ENCODE data around the gene DCAF5. TPM values are rescaled to one million over a fixed set of nuclear protein-coding genes. Genes with fewer than 3 reads are reported as not detected.
A peak's percentile ranks its signal among the peaks of the same experiment; 100 is the strongest.
"Not testable (repeated sequence)": the region's sequence is repeated elsewhere in the genome, so short reads cannot be mapped to it uniquely, and the experiment has no call there.

Gene DCAF5
- total and polyA plus RNA-seq, 5 donors, result 22.5 to 53.6 (median 46.8) TPM

- Histone ChIP-seq H3K4me1 (ENCODE audit: control insufficient read depth, insufficient read depth, low read length) (peaks cover 2% of the 10 kb centered on the region), H3K27ac (ENCODE audit: low read length) (no peak overlapping the region), H3K9me3 (ENCODE audit: control insufficient read depth, low read length) (no peaks in the 10 kb centered on the region), H3K27me3 (ENCODE audit: control insufficient read depth, insufficient read depth) (no peaks in the 10 kb centered on the region), H3K4me3 (ENCODE audit: low read length) (no peak overlapping the region)
- 67% methylated on average over 2 of the region's 2 CpGs for WGBS
- DNase-seq (no peak), ATAC-seq (no peak)
- intact Hi-C loops (cut with DNase I), result no loop called here
These were observed 84.0 kb downstream of the DCAF5 start for GRCh38 chr14:69068744-69069421.

GRCh38 chr14:69066396-69067171 lies 86.3 kb downstream of the DCAF5 start:
- ATAC-seq (no peak), DNase-seq (no peak)
- H3K9me3 ChIP-seq (ENCODE audit: control insufficient read depth, low read length), result no peaks in the 10 kb centered on the region
- 83% methylated on average over 3 of the region's 3 CpGs for WGBS
- intact Hi-C loops (cut with DNase I), result no loop called here
- no peak overlapping the region for H3K27ac ChIP-seq (ENCODE audit: low read length)
- no peaks in the 10 kb centered on the region for H3K27me3 ChIP-seq (ENCODE audit: control insufficient read depth, insufficient read depth)
- H3K4me1 ChIP-seq (ENCODE audit: control insufficient read depth, insufficient read depth, low read length), result peaks cover 2% of the 10 kb centered on the region
- no peak overlapping the region for H3K4me3 ChIP-seq (ENCODE audit: low read length)

GRCh38 chr14:69065934-69066333 lies 87.0 kb downstream of the DCAF5 start:
- H3K4me1 ChIP-seq (ENCODE audit: control insufficient read depth, insufficient read depth, low read length); H3K4me3 ChIP-seq (ENCODE audit: low read length); H3K9me3 ChIP-seq (ENCODE audit: control insufficient read depth, low read length); intact Hi-C loops (cut with DNase I); H3K27ac ChIP-seq (ENCODE audit: low read length); H3K27me3 ChIP-seq (ENCODE audit: control insufficient read depth, insufficient read depth); ATAC-seq; DNase-seq: not testable (repeated sequence)
- 98% methylated on average over 4 of the region's 4 CpGs for WGBS

GRCh38 chr14:69064596-69064995 lies 88.3 kb downstream of the DCAF5 start:
- intact Hi-C loops (cut with DNase I), result no loop called here
- no peaks in the 10 kb centered on the region for H3K9me3 ChIP-seq (ENCODE audit: control insufficient read depth, low read length)
- ATAC-seq (no peak), DNase-seq (no peak)
- no peak overlapping the region for H3K4me3 ChIP-seq (ENCODE audit: low read length)
- H3K27me3 ChIP-seq (ENCODE audit: control insufficient read depth, insufficient read depth), result no peaks in the 10 kb centered on the region
- H3K4me1 ChIP-seq (ENCODE audit: control insufficient read depth, insufficient read depth, low read length), result peaks cover 3% of the 10 kb centered on the region
- H3K27ac ChIP-seq (ENCODE audit: low read length), result no peak overlapping the region

GRCh38 chr14:69059658-69060623 lies 93.0 kb downstream of the DCAF5 start:
- DNase-seq, result peak in 2 of 3 donors; percentile 59 to 68
- Histone ChIP-seq H3K4me3 (ENCODE audit: low read length) (no peak overlapping the region), H3K27me3 (ENCODE audit: control insufficient read depth, insufficient read depth) (no peaks in the 10 kb centered on the region), H3K4me1 (ENCODE audit: control insufficient read depth, insufficient read depth, low read length) (peaks cover 6% of the 10 kb centered on the region), H3K27ac (ENCODE audit: low read length) (peak overlapping the region; percentile 53), H3K9me3 (ENCODE audit: control insufficient read depth, low read length) (no peaks in the 10 kb centered on the region)
- intact Hi-C loops (cut with DNase I), result no loop called here
- WGBS, result 60% methylated on average over 8 of the region's 8 CpGs
- ATAC-seq, result peak; percentile 85 to 94

GRCh38 chr14:69055999-69056788 lies 96.7 kb downstream of the DCAF5 start:
- intact Hi-C loops (cut with DNase I), result no loop called here
- no peak for ATAC-seq
- WGBS, result 36% methylated on average over 3 of the region's 3 CpGs
- no peak for DNase-seq
- H3K27ac ChIP-seq (ENCODE audit: low read length), result peak overlapping the region; percentile 28
- no peaks in the 10 kb centered on the region for H3K9me3 ChIP-seq (ENCODE audit: control insufficient read depth, low read length)
- no peaks in the 10 kb centered on the region for H3K27me3 ChIP-seq (ENCODE audit: control insufficient read depth, insufficient read depth)
- peaks cover 16% of the 10 kb centered on the region for H3K4me1 ChIP-seq (ENCODE audit: control insufficient read depth, insufficient read depth, low read length)
- H3K4me3 ChIP-seq (ENCODE audit: low read length), result no peak overlapping the region

GRCh38 chr14:69055125-69055524 lies 97.8 kb downstream of the DCAF5 start:
- intact Hi-C loops (cut with DNase I), result no loop called here
- Histone ChIP-seq H3K4me3 (ENCODE audit: low read length) (no peak overlapping the region), H3K27ac (ENCODE audit: low read length) (no peak overlapping the region), H3K9me3 (ENCODE audit: control insufficient read depth, low read length) (no peaks in the 10 kb centered on the region), H3K27me3 (ENCODE audit: control insufficient read depth, insufficient read depth) (no peaks in the 10 kb centered on the region), H3K4me1 (ENCODE audit: control insufficient read depth, insufficient read depth, low read length) (peaks cover 17% of the 10 kb centered on the region)
- ATAC-seq (no peak), DNase-seq (peak in 1 of 3 donors; percentile 27)
- 95% methylated on average over 21 of the region's 21 CpGs for WGBS

GRCh38 chr14:69054030-69054429 lies 98.9 kb downstream of the DCAF5 start:
- intact Hi-C loops (cut with DNase I), result no loop called here
- H3K27ac ChIP-seq (ENCODE audit: low read length), result no peak overlapping the region
- no peak for ATAC-seq
- no peak overlapping the region for H3K4me3 ChIP-seq (ENCODE audit: low read length)
- H3K27me3 ChIP-seq (ENCODE audit: control insufficient read depth, insufficient read depth), result no peaks in the 10 kb centered on the region
- 73% methylated on average over 11 of the region's 11 CpGs for WGBS
- H3K9me3 ChIP-seq (ENCODE audit: control insufficient read depth, low read length), result no peaks in the 10 kb centered on the region
- H3K4me1 ChIP-seq (ENCODE audit: control insufficient read depth, insufficient read depth, low read length), result peaks cover 15% of the 10 kb centered on the region
- DNase-seq, result peak; percentile 21 to 71 (median 61)

- WGBS, result 26% methylated on average over 4 of the region's 4 CpGs
- Histone ChIP-seq H3K4me1 (ENCODE audit: control insufficient read depth, insufficient read depth, low read length) (peaks cover 15% of the 10 kb centered on the region), H3K27me3 (ENCODE audit: control insufficient read depth, insufficient read depth) (no peaks in the 10 kb centered on the region), H3K9me3 (ENCODE audit: control insufficient read depth, low read length) (no peaks in the 10 kb centered on the region), H3K27ac (ENCODE audit: low read length) (peak overlapping the region; percentile 64), H3K4me3 (ENCODE audit: low read length) (no peak overlapping the region)
- DNase-seq, result peak; percentile 43 to 81 (median 68)
- peak; percentile 60 to 65 for ATAC-seq
- intact Hi-C loops (cut with DNase I), result no loop called here
These were observed 100.7 kb downstream of the DCAF5 start for GRCh38 chr14:69052181-69052601.

All from right cardiac atrium (tissue), 5 donors.